GM18498 (cell line): Measurements from ENCODE around the gene SEC14L6.
"Not testable (repeated sequence)": the region's sequence is repeated elsewhere in the genome, so short reads cannot be mapped to it uniquely, and the experiment has no call there.

Experiments
- ATAC-seq: cut with Tn5 transposase; IDR thresholded peaks from one replicate; pipeline ENCODE4 v1.9.1; 2021; ENCODE audit warnings: mild to moderate bottlenecking, moderate library complexity; ENCODE audit not compliant: unreplicated experiment

The SEC14L6 gene

GRCh38 chr22:30546616-30547015, at the start of gene SEC14L6:
TSS of gene SEC14L6 (minus strand) at chr22:30546741. CDS start at chr22:30546682, 59 bp downstream.
- no peak for ATAC-seq

- ATAC-seq: no peak
Observed at GRCh38 chr22:30596199-30596598, 49.7 kb upstream of the SEC14L6 start.

GRCh38 chr22:30592360-30592713, 45.8 kb upstream of the SEC14L6 start:
- ATAC-seq: not testable (repeated sequence)

- ATAC-seq: peak; percentile 97
Observed at GRCh38 chr22:30591588-30592359, 45.2 kb upstream of the SEC14L6 start, which contains the start of gene PES1. TSS of gene PES1 (minus strand) at chr22:30591910. CDS start at chr22:30591833, 77 bp downstream.

- no peak for ATAC-seq
Observed at GRCh38 chr22:30591191-30591587, 44.6 kb upstream of the SEC14L6 start.

- ATAC-seq: no peak
Observed at GRCh38 chr22:30586414-30586813, 39.9 kb upstream of the SEC14L6 start.

- ATAC-seq: no peak
Observed at GRCh38 chr22:30584441-30584840, 37.9 kb upstream of the SEC14L6 start.

GRCh38 chr22:30582788-30583545, 36.4 kb upstream of the SEC14L6 start:
- ATAC-seq: no peak

- no peak for ATAC-seq
Observed at GRCh38 chr22:30582051-30582450, 35.5 kb upstream of the SEC14L6 start.

GRCh38 chr22:30580896-30581295, 34.4 kb upstream of the SEC14L6 start:
- ATAC-seq: no peak

- no peak for ATAC-seq
Observed at GRCh38 chr22:30578481-30578880, 31.9 kb upstream of the SEC14L6 start.

GRCh38 chr22:30575859-30576258, 29.3 kb upstream of the SEC14L6 start:
- ATAC-seq: no peak

GRCh38 chr22:30574997-30575671, 28.6 kb upstream of the SEC14L6 start:
- no peak for ATAC-seq

GRCh38 chr22:30574095-30574981, 27.8 kb upstream of the SEC14L6 start, which contains the start of gene GAL3ST1:
TSS of gene GAL3ST1 (minus strand) at chr22:30574665. CDS start at chr22:30557392, 17,273 bp downstream.
- ATAC-seq: no peak

GRCh38 chr22:30573594-30574094, 27.1 kb upstream of the SEC14L6 start:
- no peak for ATAC-seq

GRCh38 chr22:30572840-30573593, 26.5 kb upstream of the SEC14L6 start:
- ATAC-seq: no peak

GRCh38 chr22:30572210-30572609, 25.7 kb upstream of the SEC14L6 start:
- no peak for ATAC-seq

- ATAC-seq: no peak
Observed at GRCh38 chr22:30569674-30570202, 23.2 kb upstream of the SEC14L6 start.

- ATAC-seq: no peak
Observed at GRCh38 chr22:30568137-30568805, 21.7 kb upstream of the SEC14L6 start.
